Stimulated activated CD8-positive, alpha-beta memory T cell treated with anti-CD3 and anti-CD28 coated beads, Interleukin-15, amount 100 ng/mL, for 1 hour (primary cell): ENCODE data around the gene EVA1C.

Source experiments
- DNase-seq: peaks from one replicate; pipeline ENCODE4 v3.0.0-alpha.2; 2020; ENCODE audit warnings: low read depth

The EVA1C gene

GRCh38 chr21:32562426-32562825 is 149.9 kb downstream of the EVA1C start:
- DNase-seq = no peak

GRCh38 chr21:32562915-32563314 is 150.4 kb downstream of the EVA1C start:
- no peak for DNase-seq
